AG04450 (cell line): ENCODE results near the gene ALG8. TPM values are rescaled to one million over a fixed set of nuclear protein-coding genes. Genes with fewer than 3 reads are reported as not detected.

Experiments
- CTCF ChIA-PET: fragments of 300-600, 350-600 bp; formaldehyde crosslinking; extraction: SDS; loops from one replicate; lab custom pipeline; 2022; ENCODE audit warnings: antibody characterized with exemption, inconsistent platforms; lab: Charles Lee
- POLR2A ChIA-PET: fragments of 350-600 bp; formaldehyde crosslinking; extraction: SDS; loops from one replicate; lab custom pipeline; 2021; ENCODE audit warnings: antibody characterized with exemption, inconsistent platforms; lab: Yijun Ruan, JAX
- DNase-seq: peaks from one replicate; pipeline ENCODE4 v3.0.0-alpha.2; 2011; ENCODE audit warnings: low read depth, low spot score
- H3K27ac ChIP-seq: one replicate; pipeline ENCODE4 v1.5.1; 2012; ENCODE audit warnings: low read depth, low read length, control low read depth
- H3K27me3 ChIP-seq: one replicate; pipeline ENCODE4 v1.6.0; 2012; ENCODE audit warnings: low read length; ENCODE audit not compliant: control insufficient read depth, insufficient read depth
- H3K4me3 ChIP-seq: 2 replicates; pipeline ENCODE4 v1.5.1; 2011; ENCODE audit warnings: mild to moderate bottlenecking, low read depth, low read length, control low read depth
- H3K9me3 ChIP-seq: 2 replicates; pipeline ENCODE4 v1.5.1; 2012; ENCODE audit warnings: low read length; ENCODE audit not compliant: control insufficient read depth, insufficient read depth
- CTCF ChIP-seq: IDR thresholded peaks from 2 replicates; pipeline ENCODE4 v1.5.1; 2011; ENCODE audit warnings: low read depth, low read length, control low read depth, inconsistent platforms
- polyA plus RNA-seq: library from polyadenylated mRNA; depleted of rRNA; stranded (reverse); fragments of >200 nt; gene quantifications from 2 replicates; pipeline ENCODE4 v1.2.3, GENCODE V29; 2011

ALG8 gene
- polyA plus RNA-seq, 1 experiment, result 80.0 TPM

DNA sequence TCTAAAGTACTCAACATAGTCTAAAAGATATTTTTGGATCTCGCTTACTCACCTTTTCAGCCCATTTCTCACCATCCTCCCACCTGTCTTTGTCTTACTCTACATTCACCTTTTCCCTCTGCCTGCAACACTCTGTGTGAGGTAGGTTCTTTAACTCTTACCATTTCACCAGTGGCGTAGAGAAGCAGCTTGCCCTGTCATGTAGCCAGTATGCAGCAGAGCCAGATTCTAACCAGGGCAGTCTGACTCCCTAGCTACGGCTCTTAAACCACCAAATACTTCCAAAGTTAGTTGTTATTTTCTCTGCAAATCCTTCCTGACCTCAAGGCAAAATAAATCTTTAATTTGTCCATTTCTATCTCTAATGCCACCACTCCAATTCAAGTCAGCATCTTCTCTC, 7.5 kb downstream of the ALG8 start:
- TF ChIP-seq CTCF, result no peak
- ChIA-PET POLR2A (no interaction called here), CTCF (interaction anchor here (1.0 kb wide), 1 partner anchor 16 kb away, joined by 4 read pairs; no protein-coding TSS in a partner anchor)
- H3K27ac ChIP-seq, result no peak overlapping the region
- H3K9me3 ChIP-seq, result no peaks in the 10 kb centered on the region; the same call in 1 of the 2 replicates
- no peak overlapping the region for H3K4me3 ChIP-seq
- DNase-seq, result no peak
- no peaks in the 10 kb centered on the region for H3K27me3 ChIP-seq

- H3K27ac ChIP-seq, result no peak overlapping the region
- TF ChIP-seq CTCF, result no peak
- H3K27me3 ChIP-seq, result no peaks in the 10 kb centered on the region
- ChIA-PET POLR2A (no interaction called here), CTCF (no interaction called here)
- H3K4me3 ChIP-seq, result no peak overlapping the region
- no peak for DNase-seq
- no peaks in the 10 kb centered on the region for H3K9me3 ChIP-seq
Measured at GRCh38 chr11:78127403-78127802, 12.0 kb downstream of the ALG8 start.

GRCh38 chr11:78112582-78113275, 26.7 kb downstream of the ALG8 start:
- Histone ChIP-seq H3K27me3 (no peaks in the 10 kb centered on the region), H3K27ac (no peak overlapping the region), H3K9me3 (no peaks in the 10 kb centered on the region), H3K4me3 (no peak overlapping the region)
- ChIA-PET CTCF (no interaction called here), POLR2A (no interaction called here)
- no peak for DNase-seq
- no peak for TF ChIP-seq CTCF

DNA sequence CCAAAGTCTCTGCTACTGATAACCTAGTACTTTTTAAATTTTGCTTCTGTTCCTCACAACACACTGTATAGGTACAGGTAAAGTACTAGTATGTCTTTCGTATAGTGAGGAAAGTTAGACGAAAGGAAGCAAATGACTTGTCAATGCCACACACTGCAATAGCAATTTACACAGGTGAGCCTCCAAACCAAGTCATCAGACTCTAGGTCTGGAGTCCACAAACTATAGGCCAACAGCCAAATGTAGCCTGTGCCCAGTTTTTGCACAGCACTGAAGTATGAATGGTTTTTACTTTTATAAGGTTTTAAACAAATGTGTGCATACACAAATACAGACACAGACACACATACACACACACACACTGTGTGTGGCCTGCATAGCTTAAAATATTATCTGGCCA, 28.1 kb downstream of the ALG8 start:
- H3K9me3 ChIP-seq, result no peaks in the 10 kb centered on the region
- no peak for TF ChIP-seq CTCF
- CTCF ChIA-PET, result no interaction called here
- H3K4me3 ChIP-seq, result no peak overlapping the region
- no peak overlapping the region for H3K27ac ChIP-seq
- POLR2A ChIA-PET, result no interaction called here
- DNase-seq, result no peak
- H3K27me3 ChIP-seq, result no peaks in the 10 kb centered on the region

DNA sequence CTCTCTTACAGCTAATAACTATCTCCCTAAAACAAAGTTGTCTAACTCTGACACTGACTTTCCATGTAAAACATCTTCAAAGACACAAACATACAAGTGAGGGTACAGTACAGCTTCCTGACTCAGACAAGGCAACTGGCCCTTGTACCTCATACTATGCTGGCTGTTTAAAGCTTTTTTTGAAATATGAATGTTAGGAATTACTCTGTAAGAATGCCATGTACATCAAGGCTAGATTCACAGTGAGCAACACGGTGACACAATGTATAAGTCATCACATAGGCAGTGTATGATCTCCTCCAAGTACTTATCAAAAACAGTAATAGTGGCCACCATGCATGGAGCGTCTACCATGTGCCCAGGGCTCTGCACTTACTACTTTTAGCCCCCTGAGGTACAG, 28.6 kb downstream of the ALG8 start:
- H3K9me3 ChIP-seq, result no peaks in the 10 kb centered on the region
- no peak overlapping the region for H3K27ac ChIP-seq
- H3K4me3 ChIP-seq, result no peak overlapping the region
- no peak for DNase-seq
- CTCF ChIA-PET, result interaction anchor here (1.9 kb wide), 2 partner anchors 9 to 454 kb away, joined by 5 to 6 read pairs; no protein-coding TSS in a partner anchor
- POLR2A ChIA-PET, result no interaction called here
- no peak for TF ChIP-seq CTCF
- H3K27me3 ChIP-seq, result no peaks in the 10 kb centered on the region
